HCT116 (cell line): Measurements from ENCODE around the gene NUF2. TPM values are rescaled to one million over a fixed set of nuclear protein-coding genes. Genes with fewer than 3 reads are reported as not detected.

Experiments
- ATAC-seq: fragments of 200-7000 bp; cut with Tn5 transposase; 2 replicates; pipeline ENCODE4 v1.9.1; 2020; ENCODE audit warnings: mild to moderate bottlenecking, moderate library complexity
- BruUV-seq: library from RNA; stranded (reverse); fragments of 400-500 nt; replicated peaks from 2 replicates; lab custom pipeline; 2021; lab: Mats Ljungman, UMichigan
- CTCF ChIA-PET: fragments of 300-600 bp; sonication (Branson Sonifier 250); formaldehyde crosslinking; loops from one replicate; lab custom pipeline; 2021; ENCODE audit warnings: antibody characterized with exemption; lab: Charles Lee
- POLR2A ChIA-PET: fragments of 300-600, 350-600 bp; sonication (Branson Sonifier 250); formaldehyde crosslinking; loops from one replicate; lab custom pipeline; 2021; ENCODE audit warnings: antibody characterized with exemption; lab: Charles Lee
- RAD21 ChIA-PET, 2 experiments: fragments of 300-600 bp; sonication (Branson Sonifier 250); formaldehyde crosslinking; loops; one replicate each; lab custom pipeline; 2023; ENCODE audit warnings: low total read pairs in 2 of 2; ENCODE audit not compliant: uncharacterized antibody in 2 of 2, unreplicated experiment in 2 of 2, low non-redundant PET in 1 of 2; lab: Charles Lee
- DNase-seq: peaks from one replicate; pipeline ENCODE4 v3.0.0-alpha.2; 2010; ENCODE audit warnings: low read depth, low spot score
- H2AFZ ChIP-seq: fragments of 200-600 bp; shearing (Covaris generic), sonication (generic); 2 replicates; pipeline ENCODE4 v1.6.1; 2017; ENCODE audit warnings: low read depth, mixed run types, mixed read lengths, antibody characterized with exemption, low read length; ENCODE audit not compliant: poor library complexity, severe bottlenecking
- H3K27ac ChIP-seq: 2 replicates; pipeline ENCODE4 v1.5.1; 2012; ENCODE audit warnings: low read depth, low read length
- H3K27me3 ChIP-seq: fragments of 200-600 bp; sonication (generic); 2 replicates; pipeline ENCODE4 v1.6.1; 2016; ENCODE audit warnings: mixed run types, low read length, mixed read lengths; ENCODE audit not compliant: insufficient read depth
- H3K36me3 ChIP-seq, 2 experiments: fragments of 200-500 bp in 1 of 2; fragments of 200-600 bp in 1 of 2; sonication (Bioruptor generic) in 1 of 2; sonication (generic) in 1 of 2; 2 replicates each; pipeline versions ENCODE4 v1.5.1 to v1.6.1; 2014 to 2016; ENCODE audit warnings: low read length in 2 of 2, inconsistent platforms in 1 of 2, mixed read lengths in 1 of 2, mixed run types in 1 of 2; ENCODE audit not compliant: insufficient read depth in 2 of 2, control insufficient read depth in 1 of 2
- H3K4me1 ChIP-seq, 2 experiments: fragments of 200-600 bp in 1 of 2; sonication (generic) in 1 of 2; 2 replicates each; pipeline versions ENCODE4 v1.5.1 to v1.6.1; 2012 to 2017; ENCODE audit warnings: low read length in 2 of 2, inconsistent platforms in 1 of 2, mild to moderate bottlenecking in 1 of 2, mixed read lengths in 1 of 2, mixed run types in 1 of 2, moderate library complexity in 1 of 2; ENCODE audit not compliant: insufficient read depth in 2 of 2, control insufficient read depth in 1 of 2
- H3K4me2 ChIP-seq: fragments of 200-600 bp; sonication (generic); 2 replicates; pipeline ENCODE4 v1.6.1; 2017; ENCODE audit warnings: mixed run types, low read length, mixed read lengths
- H3K4me3 ChIP-seq, 2 experiments: fragments of 200-600 bp in 1 of 2; sonication (generic) in 1 of 2; replicated peaks in 1 of 2; 2 replicates each; pipeline ENCODE4 v1.5.1; 2011 to 2016; ENCODE audit warnings: low read length in 2 of 2, control low read depth in 1 of 2, low read depth in 1 of 2, mild to moderate bottlenecking in 1 of 2, mixed read lengths in 1 of 2, mixed run types in 1 of 2
- H3K79me2 ChIP-seq: fragments of 200-600 bp; sonication (generic); 2 replicates; pipeline ENCODE4 v1.6.1; 2017; ENCODE audit warnings: mild to moderate bottlenecking, mixed run types, low read length, moderate library complexity, mixed read lengths; ENCODE audit not compliant: insufficient read depth
- H3K9ac ChIP-seq: fragments of 200-600 bp; sonication (generic); 2 replicates; pipeline ENCODE4 v1.6.1; 2016; ENCODE audit warnings: low read length, mixed read lengths
- H3K9me2 ChIP-seq: fragments of 200-600 bp; sonication (generic), shearing (Covaris generic); 2 replicates; pipeline ENCODE4 v1.6.1; 2017; ENCODE audit warnings: mixed run types, mild to moderate bottlenecking, moderate library complexity; ENCODE audit not compliant: insufficient read depth
- H3K9me3 ChIP-seq, 2 experiments: fragments of 200-500 bp in 1 of 2; fragments of 200-600 bp in 1 of 2; sonication (Bioruptor generic) in 1 of 2; sonication (generic) in 1 of 2; 2 replicates each; pipeline ENCODE4 v1.6.1; 2014 to 2017; ENCODE audit warnings: low read length in 2 of 2, mixed read lengths in 2 of 2, inconsistent platforms in 1 of 2, low read depth in 1 of 2, mild to moderate bottlenecking in 1 of 2, mixed run types in 1 of 2, moderate library complexity in 1 of 2; ENCODE audit not compliant: control insufficient read depth in 1 of 2, insufficient read depth in 1 of 2
- H4K20me1 ChIP-seq: fragments of 200-600 bp; sonication (generic), shearing (Covaris generic); 2 replicates; pipeline ENCODE4 v1.6.1; 2017; ENCODE audit warnings: mixed run types, mild to moderate bottlenecking, moderate library complexity; ENCODE audit not compliant: insufficient read depth
- CTCF ChIP-seq, 3 experiments: fragments of 200-600 bp in 1 of 3; sonication (generic) in 1 of 3; IDR thresholded peaks in 2 of 3; conservative IDR thresholded peaks in 1 of 3; 2 replicates each; pipeline ENCODE4 v1.5.1; 2012 to 2017; ENCODE audit warnings: low read depth in 2 of 3, low read length in 2 of 3, antibody characterized with exemption in 1 of 3, borderline replicate concordance in 1 of 3, control low read depth in 1 of 3, mild to moderate bottlenecking in 1 of 3, mixed read lengths in 1 of 3, mixed run types in 1 of 3, moderate library complexity in 1 of 3; ENCODE audit not compliant: insufficient read depth in 1 of 3
- RAD21 ChIP-seq: IDR thresholded peaks from 2 replicates; pipeline ENCODE4 v1.6.1; 2012; ENCODE audit warnings: low read depth, mild to moderate bottlenecking
- ZBTB33 ChIP-seq: IDR thresholded peaks from 2 replicates; pipeline ENCODE4 v1.6.1; 2011; ENCODE audit warnings: mild to moderate bottlenecking, low read length, moderate library complexity; ENCODE audit not compliant: insufficient replicate concordance; ENCODE audit errors: extremely low read depth
- intact Hi-C: fragments of 100-400 bp; cut with micrococcal nuclease; formaldehyde crosslinking; loops from 2 replicates; pipeline ENCODE4 v1.10.0; 2022
- total RNA-seq: library from RNA; stranded (reverse); gene quantifications from one replicate; pipeline ENCODE4 v1.2.1, GENCODE V29; 2021; ENCODE audit not compliant: unreplicated experiment

NUF2 gene
- total RNA-seq, 1 experiment from 2014 or later = 37.6 TPM

- Histone ChIP-seq H3K4me3 (no peak overlapping the region), H2AFZ (no peak overlapping the region), H3K27me3 (no peaks in the 10 kb centered on the region), H3K4me1 (peaks cover 0 to 9% of the 10 kb centered on the region in 2 experiments; a peak in 3 of 4 replicates), H3K9me2 (no peaks in the 10 kb centered on the region), H3K4me2 (no peak overlapping the region), H3K9me3 (no peaks in the 10 kb centered on the region), H3K27ac (no peak overlapping the region), H3K36me3 (peaks cover 0 to 3% of the 10 kb centered on the region in 2 experiments; a peak in 2 of 4 replicates), H3K79me2 (peaks cover 15% of the 10 kb centered on the region)
- ATAC-seq (no peak), DNase-seq (no peak)
- RAD21 ChIA-PET = interaction anchor here (0.6 to 1.0 kb wide), 4 partner anchors 76 to 438 kb away, joined by 3 to 4 read pairs (median 3); no protein-coding TSS in a partner anchor
- no TSS peak for BruUV-seq
- CTCF ChIA-PET = interaction anchor here (0.7 to 3.4 kb wide), 17 partner anchors 13 to 468 kb away, joined by 3 to 32 read pairs (median 5); partner anchors contain the start of genes CCDC190 and RGS4
- POLR2A ChIA-PET = no interaction called here
- intact Hi-C loops = loop anchor here (1.0 to 5.0 kb wide), 4 partner anchors 144 to 462 kb away; no protein-coding TSS in a partner anchor
- no peak for TF ChIP-seq ZBTB33
- peak; percentile 44 to 80 (median 70); a peak in 5 of 6 replicates for TF ChIP-seq CTCF (IDR thresholded peaks at IDR 0.05 in 2 of 3, conservative IDR thresholded peaks at IDR 0.05 in 1 of 3; ENCODE audit: borderline replicate concordance in 1 of 3, insufficient read depth in 1 of 3, low read depth in 2 of 3, low read length in 2 of 3)
- peak; percentile 71 for TF ChIP-seq RAD21
- TF ChIP-seq, all 23 proteins: peak for 2
- H4K20me1 ChIP-seq = no peaks in the 10 kb centered on the region
- no peak overlapping the region for H3K9ac ChIP-seq
These were observed 5.9 kb upstream of the NUF2 start for GRCh38 chr1:163315773-163316374.
